Hepatocyte (in vitro differentiated cells): ENCODE data around the gene CNTNAP2. TPM values are rescaled to one million over a fixed set of nuclear protein-coding genes. Genes with fewer than 3 reads are reported as not detected.
"Not testable (repeated sequence)": the region's sequence is repeated elsewhere in the genome, so short reads cannot be mapped to it uniquely, and the experiment has no call there.

ENCODE experiments used
- DNase-seq: peaks from one replicate; pipeline ENCODE4 v3.0.0-alpha.2; 2016; ENCODE audit warnings: low spot score
- H2AFZ ChIP-seq: fragments of 200-600 bp; sonication (generic); 2 replicates; pipeline ENCODE4 v1.6.0; 2016; ENCODE audit warnings: antibody characterized with exemption, mild to moderate bottlenecking
- H3K27ac ChIP-seq: fragments of 200-600 bp; sonication (generic); 2 replicates; pipeline ENCODE4 v1.5.1; 2016; ENCODE audit warnings: mild to moderate bottlenecking
- H3K27me3 ChIP-seq: fragments of 200-600 bp; sonication (generic); 2 replicates; pipeline ENCODE4 v1.6.1; 2016
- H3K36me3 ChIP-seq: fragments of 200-600 bp; sonication (generic); replicated peaks from 2 replicates; pipeline ENCODE4 v1.5.1; 2016; ENCODE audit warnings: low read depth; ENCODE audit not compliant: insufficient read depth
- H3K4me1 ChIP-seq: fragments of 200-600 bp; sonication (generic); 2 replicates; pipeline ENCODE4 v1.5.1; 2016; ENCODE audit warnings: mild to moderate bottlenecking, moderate library complexity; ENCODE audit not compliant: insufficient read depth
- H3K4me2 ChIP-seq: fragments of 200-600 bp; sonication (generic); 2 replicates; pipeline ENCODE4 v1.6.0; 2016
- H3K4me3 ChIP-seq: fragments of 200-600 bp; sonication (generic); 2 replicates; pipeline ENCODE4 v1.5.1; 2016; ENCODE audit warnings: mild to moderate bottlenecking
- H3K79me2 ChIP-seq: fragments of 200-600 bp; sonication (generic); 2 replicates; pipeline ENCODE4 v1.6.0; 2017; ENCODE audit warnings: mild to moderate bottlenecking
- H3K9me2 ChIP-seq: fragments of 200-600 bp; sonication (generic); replicated peaks from 2 replicates; pipeline ENCODE4 v1.6.0; 2017; ENCODE audit warnings: mild to moderate bottlenecking; ENCODE audit not compliant: insufficient read depth
- H3K9me3 ChIP-seq: fragments of 200-600 bp; sonication (generic); 2 replicates; pipeline ENCODE4 v1.5.1; 2016; ENCODE audit warnings: low read depth, mild to moderate bottlenecking
- H4K20me1 ChIP-seq: fragments of 200-600 bp; sonication (generic); 2 replicates; pipeline ENCODE4 v1.6.0; 2016; ENCODE audit warnings: mild to moderate bottlenecking; ENCODE audit not compliant: insufficient read depth, poor library complexity, severe bottlenecking
- CTCF ChIP-seq: fragments of 200-600 bp; sonication (generic); IDR thresholded peaks from 2 replicates; pipeline ENCODE4 v1.5.1; 2016; ENCODE audit warnings: antibody characterized with exemption, mild to moderate bottlenecking; ENCODE audit not compliant: poor library complexity
- EZH2 ChIP-seq: fragments of 200-600 bp; sonication (generic); IDR thresholded peaks from 2 replicates; pipeline ENCODE4 v1.6.1; 2016; ENCODE audit warnings: antibody characterized with exemption, mild to moderate bottlenecking, borderline replicate concordance
- EZH2phosphoT487 ChIP-seq: fragments of 200-600 bp; sonication (generic); IDR thresholded peaks from one replicate; pipeline ENCODE4 v1.6.1; 2018; ENCODE audit warnings: antibody characterized with exemption, mild to moderate bottlenecking, low read depth, moderate library complexity; ENCODE audit not compliant: unreplicated experiment, severe bottlenecking
- WGBS: methylation state at CpG from one replicate; pipeline ENCODE4 v1.1.6; 2016; ENCODE audit warnings: low lambda C conversion rate; ENCODE audit errors: missing lambda C conversion rate; 5-methylcytosine and 5-hydroxymethylcytosine counted together
- polyA plus RNA-seq: library from polyadenylated mRNA; unstranded; fragments of >200 nt; fragmentation: Nextera tagmentation; extraction: Ambion mirVana; gene quantifications from 2 replicates; pipeline ENCODE4 v1.2.1, GENCODE V29; 2016
- total RNA-seq: library from RNA; depleted of rRNA; stranded (reverse); fragments of >200 nt; gene quantifications from 2 replicates; pipeline ENCODE4 v1.2.3, GENCODE V29; 2014

Gene CNTNAP2
- total and polyA plus RNA-seq, 2 experiments from 2014 or later, result 7.5 to 14.7 TPM

GRCh38 chr7:148058753-148059152, 1942.2 kb downstream of the CNTNAP2 start:
- H2AFZ ChIP-seq, result no peak overlapping the region
- WGBS, result 93% methylated on average over 6 of the region's 6 CpGs
- DNase-seq, result no peak
- H3K4me3 ChIP-seq, result no peak overlapping the region
- H3K36me3 ChIP-seq, result no peaks in the 10 kb centered on the region
- H3K9me3 ChIP-seq, result no peaks in the 10 kb centered on the region
- no peaks in the 10 kb centered on the region for H3K79me2 ChIP-seq
- no peaks in the 10 kb centered on the region for H3K9me2 ChIP-seq
- H4K20me1 ChIP-seq, result no peaks in the 10 kb centered on the region
- no peak overlapping the region for H3K27ac ChIP-seq
- no peak overlapping the region for H3K4me2 ChIP-seq
- no peaks in the 10 kb centered on the region for H3K4me1 ChIP-seq
- TF ChIP-seq CTCF (no peak), EZH2 (no peak), EZH2phosphoT487 (no peak)
- H3K27me3 ChIP-seq, result no peaks in the 10 kb centered on the region

GRCh38 chr7:148060724-148061123, 1944.1 kb downstream of the CNTNAP2 start:
- H3K4me1 ChIP-seq, result no peaks in the 10 kb centered on the region
- no peak overlapping the region for H3K4me3 ChIP-seq
- H3K27me3 ChIP-seq, result no peaks in the 10 kb centered on the region
- TF ChIP-seq CTCF, result no peak
- no peak for TF ChIP-seq EZH2phosphoT487
- no peak for TF ChIP-seq EZH2
- WGBS, result 90% methylated on average over 1 of the region's 1 CpG
- no peak for DNase-seq
- no peaks in the 10 kb centered on the region for H4K20me1 ChIP-seq
- no peaks in the 10 kb centered on the region for H3K9me2 ChIP-seq
- no peak overlapping the region for H3K4me2 ChIP-seq
- no peak overlapping the region for H2AFZ ChIP-seq
- H3K79me2 ChIP-seq, result no peaks in the 10 kb centered on the region
- no peaks in the 10 kb centered on the region for H3K9me3 ChIP-seq
- H3K27ac ChIP-seq, result no peak overlapping the region
- no peaks in the 10 kb centered on the region for H3K36me3 ChIP-seq

DNA sequence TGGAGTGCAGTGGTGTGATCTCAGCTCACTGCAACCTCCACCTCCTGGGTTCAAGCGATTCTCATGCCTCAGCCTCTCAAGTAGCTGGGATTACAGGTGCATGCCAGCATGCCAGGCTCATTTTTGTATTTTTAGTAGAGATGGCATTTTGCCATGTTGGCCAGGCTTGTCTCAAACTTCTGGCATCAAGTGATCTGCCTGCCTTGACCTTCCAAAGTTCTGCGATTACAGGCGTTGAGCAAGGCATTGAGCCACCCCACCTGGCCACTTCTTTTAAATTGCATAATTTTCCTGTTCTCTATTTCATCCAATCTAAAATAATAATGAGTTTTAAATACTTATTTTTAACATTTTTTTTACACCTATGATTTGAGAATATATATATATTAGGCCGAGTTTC, 1961.5 kb downstream of the CNTNAP2 start:
- not testable (repeated sequence) for H3K27ac ChIP-seq, H3K9me2 ChIP-seq, H3K4me1 ChIP-seq, H3K36me3 ChIP-seq, H3K79me2 ChIP-seq, H3K4me2 ChIP-seq, H4K20me1 ChIP-seq, H3K4me3 ChIP-seq, H2AFZ ChIP-seq, H3K27me3 ChIP-seq, DNase-seq, H3K9me3 ChIP-seq
- WGBS, result 96% methylated on average over 4 of the region's 4 CpGs

- no peaks in the 10 kb centered on the region for H3K4me1 ChIP-seq
- no peak overlapping the region for H3K4me2 ChIP-seq
- 55% methylated on average over 2 of the region's 2 CpGs for WGBS
- H4K20me1 ChIP-seq, result no peaks in the 10 kb centered on the region
- DNase-seq, result no peak
- no peaks in the 10 kb centered on the region for H3K79me2 ChIP-seq
- no peaks in the 10 kb centered on the region for H3K9me2 ChIP-seq
- no peaks in the 10 kb centered on the region for H3K27me3 ChIP-seq
- H3K27ac ChIP-seq, result no peak overlapping the region
- H3K36me3 ChIP-seq, result no peaks in the 10 kb centered on the region
- no peak overlapping the region for H3K4me3 ChIP-seq
- no peak overlapping the region for H2AFZ ChIP-seq
- no peaks in the 10 kb centered on the region for H3K9me3 ChIP-seq
- TF ChIP-seq EZH2phosphoT487 (no peak), EZH2 (no peak), CTCF (no peak)
Observed at GRCh38 chr7:148079206-148080080, 1962.8 kb downstream of the CNTNAP2 start.
